Lower leg skin (tissue), 3 donors: ENCODE measurements around the gene FTO.

Source experiments
- POLR2A ChIP-seq, 2 donors: fragments of 450-650 bp; IDR thresholded peaks; one replicate each; pipeline ENCODE4 v1.6.1; 2016 to 2017; ENCODE audit warnings: antibody characterized with exemption in 2 of 2, mild to moderate bottlenecking in 1 of 2, moderate library complexity in 1 of 2
- TF ChIP-seq, protein P1 (sequence below), 3 donors: fragments of 450-650 bp; IDR thresholded peaks; one replicate each; pipeline ENCODE4 v1.5.1; 2016; ENCODE audit warnings: antibody characterized with exemption in 3 of 3, mild to moderate bottlenecking in 3 of 3, moderate library complexity in 2 of 3

DNA sequence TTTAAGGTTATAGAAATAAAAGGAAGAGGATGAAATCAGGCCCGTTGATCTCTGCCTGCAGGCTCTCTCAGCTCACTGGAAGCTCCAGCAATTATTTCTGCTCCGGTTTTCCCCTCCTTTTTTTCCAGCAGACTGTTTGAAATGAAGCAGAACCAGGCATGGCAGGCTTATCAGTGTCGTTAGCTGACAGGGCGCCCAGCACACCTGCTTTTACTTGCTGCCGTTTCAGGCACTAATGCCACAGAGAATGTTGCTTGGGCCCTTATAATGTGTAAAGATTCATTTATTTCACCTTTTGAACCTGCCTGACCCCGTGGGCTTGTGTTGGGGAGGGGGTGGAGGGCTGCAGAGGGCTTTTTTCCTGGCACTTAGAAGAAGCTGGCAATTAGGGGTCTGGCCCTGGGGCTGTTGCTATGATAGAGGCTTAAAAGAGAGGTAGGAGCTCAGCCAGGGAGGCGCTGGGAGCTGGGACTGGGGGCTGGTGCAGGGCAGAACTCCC lies 474.6 kb downstream of the FTO start:
- TF ChIP-seq POLR2A (IDR thresholded peaks at IDR 0.05) = no peak
- TF ChIP-seq, protein P1, sequence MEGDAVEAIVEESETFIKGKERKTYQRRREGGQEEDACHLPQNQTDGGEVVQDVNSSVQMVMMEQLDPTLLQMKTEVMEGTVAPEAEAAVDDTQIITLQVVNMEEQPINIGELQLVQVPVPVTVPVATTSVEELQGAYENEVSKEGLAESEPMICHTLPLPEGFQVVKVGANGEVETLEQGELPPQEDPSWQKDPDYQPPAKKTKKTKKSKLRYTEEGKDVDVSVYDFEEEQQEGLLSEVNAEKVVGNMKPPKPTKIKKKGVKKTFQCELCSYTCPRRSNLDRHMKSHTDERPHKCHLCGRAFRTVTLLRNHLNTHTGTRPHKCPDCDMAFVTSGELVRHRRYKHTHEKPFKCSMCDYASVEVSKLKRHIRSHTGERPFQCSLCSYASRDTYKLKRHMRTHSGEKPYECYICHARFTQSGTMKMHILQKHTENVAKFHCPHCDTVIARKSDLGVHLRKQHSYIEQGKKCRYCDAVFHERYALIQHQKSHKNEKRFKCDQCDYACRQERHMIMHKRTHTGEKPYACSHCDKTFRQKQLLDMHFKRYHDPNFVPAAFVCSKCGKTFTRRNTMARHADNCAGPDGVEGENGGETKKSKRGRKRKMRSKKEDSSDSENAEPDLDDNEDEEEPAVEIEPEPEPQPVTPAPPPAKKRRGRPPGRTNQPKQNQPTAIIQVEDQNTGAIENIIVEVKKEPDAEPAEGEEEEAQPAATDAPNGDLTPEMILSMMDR (IDR thresholded peaks at IDR 0.05) = no peak
